Stomach (tissue), 4 donors: ENCODE results near the gene NT5C1B.

ENCODE experiments used
- EP300 ChIP-seq: sonication (generic); formaldehyde crosslinking; IDR thresholded peaks from one replicate; pipeline ENCODE4 v1.6.1; 2017; ENCODE audit warnings: antibody characterized with exemption
- POLR2A ChIP-seq, 4 donors: fragments of 450-650 bp; IDR thresholded peaks; one replicate each; pipeline ENCODE4 v1.6.1; 2016; ENCODE audit warnings: antibody characterized with exemption in 4 of 4, control low read depth in 2 of 4, mild to moderate bottlenecking in 1 of 4, moderate library complexity in 1 of 4
- POLR2AphosphoS5 ChIP-seq, 3 donors: sonication (generic); formaldehyde crosslinking; IDR thresholded peaks; one replicate each; pipeline ENCODE4 v1.6.1; 2016; ENCODE audit warnings: antibody characterized with exemption in 3 of 3
- TF ChIP-seq, protein P1 (sequence below), 7 experiments: fragments of 450-650 bp in 4 of 7; fragments of 200-600 bp in 3 of 7; sonication (generic) in 3 of 7; IDR thresholded peaks; one replicate each; pipeline ENCODE4 v1.5.1; 2016 to 2019; ENCODE audit warnings: antibody characterized with exemption in 7 of 7, control low read depth in 2 of 7, mild to moderate bottlenecking in 1 of 7

DNA sequence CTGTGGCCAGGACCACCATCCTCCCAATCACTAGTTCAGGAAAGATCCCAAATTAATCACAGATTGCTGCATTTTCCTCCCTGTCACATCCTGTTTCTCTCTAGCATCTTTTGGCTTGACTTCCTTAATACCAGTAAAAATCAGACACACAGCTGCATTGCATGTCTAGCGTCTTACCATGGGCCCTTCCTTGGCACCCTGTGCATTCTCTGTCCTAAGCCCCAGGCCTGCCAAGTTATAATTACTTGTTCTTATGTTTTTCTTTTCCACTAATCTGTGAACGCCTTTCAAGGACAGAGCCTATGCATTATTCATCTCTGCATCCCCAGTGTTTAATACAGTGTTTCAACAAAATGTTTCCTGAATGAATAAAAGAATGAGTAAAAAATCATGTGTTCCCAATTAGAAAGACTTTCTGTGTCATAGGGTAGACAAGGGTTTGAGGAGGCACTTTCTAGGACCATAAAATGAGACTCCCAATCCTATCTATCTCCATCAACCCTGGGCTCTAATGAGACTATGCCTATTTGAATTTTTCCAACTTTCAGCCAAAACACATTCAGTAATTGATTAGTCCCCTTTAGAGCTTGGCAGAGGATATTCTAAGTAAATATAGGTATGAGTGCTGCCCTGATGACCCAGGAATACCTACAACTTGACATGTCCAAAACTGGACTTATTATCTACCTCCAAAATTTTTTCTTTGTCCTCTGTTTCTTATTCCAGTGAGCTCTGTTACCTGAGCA, 10.3 kb upstream of the NT5C1B start:
- TF ChIP-seq, protein P1, sequence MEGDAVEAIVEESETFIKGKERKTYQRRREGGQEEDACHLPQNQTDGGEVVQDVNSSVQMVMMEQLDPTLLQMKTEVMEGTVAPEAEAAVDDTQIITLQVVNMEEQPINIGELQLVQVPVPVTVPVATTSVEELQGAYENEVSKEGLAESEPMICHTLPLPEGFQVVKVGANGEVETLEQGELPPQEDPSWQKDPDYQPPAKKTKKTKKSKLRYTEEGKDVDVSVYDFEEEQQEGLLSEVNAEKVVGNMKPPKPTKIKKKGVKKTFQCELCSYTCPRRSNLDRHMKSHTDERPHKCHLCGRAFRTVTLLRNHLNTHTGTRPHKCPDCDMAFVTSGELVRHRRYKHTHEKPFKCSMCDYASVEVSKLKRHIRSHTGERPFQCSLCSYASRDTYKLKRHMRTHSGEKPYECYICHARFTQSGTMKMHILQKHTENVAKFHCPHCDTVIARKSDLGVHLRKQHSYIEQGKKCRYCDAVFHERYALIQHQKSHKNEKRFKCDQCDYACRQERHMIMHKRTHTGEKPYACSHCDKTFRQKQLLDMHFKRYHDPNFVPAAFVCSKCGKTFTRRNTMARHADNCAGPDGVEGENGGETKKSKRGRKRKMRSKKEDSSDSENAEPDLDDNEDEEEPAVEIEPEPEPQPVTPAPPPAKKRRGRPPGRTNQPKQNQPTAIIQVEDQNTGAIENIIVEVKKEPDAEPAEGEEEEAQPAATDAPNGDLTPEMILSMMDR (IDR thresholded peaks at IDR 0.05), result no peak
- TF ChIP-seq EP300, result no peak
- TF ChIP-seq POLR2A (IDR thresholded peaks at IDR 0.05), result no peak
- TF ChIP-seq POLR2AphosphoS5 (IDR thresholded peaks at IDR 0.05), result no peak
